Esophagus muscularis mucosa (tissue), 3 donors: ENCODE measurements around the gene OSR1.
"Not testable (repeated sequence)": the region's sequence is repeated elsewhere in the genome, so short reads cannot be mapped to it uniquely, and the experiment has no call there.

ENCODE experiments used
- POLR2A ChIP-seq: fragments of 450-650 bp; IDR thresholded peaks from one replicate; pipeline ENCODE4 v1.6.1; 2017; ENCODE audit warnings: antibody characterized with exemption, moderate library complexity, mild to moderate bottlenecking, low read depth
- TF ChIP-seq, protein P1 (sequence below), 3 experiments: fragments of 200-600 bp in 2 of 3; fragments of 450-650 bp in 1 of 3; sonication (generic) in 2 of 3; IDR thresholded peaks; one replicate each; pipeline ENCODE4 v1.5.1; 2017 to 2019; ENCODE audit warnings: antibody characterized with exemption in 3 of 3, mild to moderate bottlenecking in 2 of 3, moderate library complexity in 1 of 3

DNA sequence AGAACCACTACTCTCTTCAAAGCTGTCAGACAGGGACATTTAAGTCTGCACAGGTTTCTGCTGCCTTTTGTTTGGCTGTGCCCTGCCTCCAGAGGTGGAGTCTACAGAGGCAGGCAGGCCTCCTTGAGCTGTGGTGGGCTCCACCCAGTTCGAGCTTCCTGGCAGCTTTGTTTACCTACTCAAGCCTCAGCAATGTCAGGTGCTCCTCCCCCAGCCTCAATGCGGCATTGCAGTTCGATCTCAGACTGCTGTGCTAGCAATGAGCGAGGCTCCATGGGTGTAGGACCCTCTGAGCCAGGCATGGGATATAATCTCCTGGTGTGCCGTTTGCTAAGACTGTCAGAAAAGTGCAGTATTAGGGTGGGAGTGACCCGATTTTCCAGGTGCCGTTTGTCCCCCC is 31.0 kb upstream of the OSR1 start:
- not testable (repeated sequence) for TF ChIP-seq POLR2A
- TF ChIP-seq, protein P1, sequence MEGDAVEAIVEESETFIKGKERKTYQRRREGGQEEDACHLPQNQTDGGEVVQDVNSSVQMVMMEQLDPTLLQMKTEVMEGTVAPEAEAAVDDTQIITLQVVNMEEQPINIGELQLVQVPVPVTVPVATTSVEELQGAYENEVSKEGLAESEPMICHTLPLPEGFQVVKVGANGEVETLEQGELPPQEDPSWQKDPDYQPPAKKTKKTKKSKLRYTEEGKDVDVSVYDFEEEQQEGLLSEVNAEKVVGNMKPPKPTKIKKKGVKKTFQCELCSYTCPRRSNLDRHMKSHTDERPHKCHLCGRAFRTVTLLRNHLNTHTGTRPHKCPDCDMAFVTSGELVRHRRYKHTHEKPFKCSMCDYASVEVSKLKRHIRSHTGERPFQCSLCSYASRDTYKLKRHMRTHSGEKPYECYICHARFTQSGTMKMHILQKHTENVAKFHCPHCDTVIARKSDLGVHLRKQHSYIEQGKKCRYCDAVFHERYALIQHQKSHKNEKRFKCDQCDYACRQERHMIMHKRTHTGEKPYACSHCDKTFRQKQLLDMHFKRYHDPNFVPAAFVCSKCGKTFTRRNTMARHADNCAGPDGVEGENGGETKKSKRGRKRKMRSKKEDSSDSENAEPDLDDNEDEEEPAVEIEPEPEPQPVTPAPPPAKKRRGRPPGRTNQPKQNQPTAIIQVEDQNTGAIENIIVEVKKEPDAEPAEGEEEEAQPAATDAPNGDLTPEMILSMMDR (IDR thresholded peaks at IDR 0.05): not testable (repeated sequence)
